CD8-positive, alpha-beta memory T cell (primary cell): Measurements from ENCODE around the gene GNAT2. TPM values are rescaled to one million over a fixed set of nuclear protein-coding genes. Genes with fewer than 3 reads are reported as not detected.

Experiments used
- CTCF ChIA-PET: fragments of 350-600 bp; sonication (Branson Sonifier 250); formaldehyde crosslinking; loops from one replicate; lab custom pipeline; 2021; ENCODE audit warnings: antibody characterized with exemption; lab: Charles Lee
- POLR2A ChIA-PET: fragments of 350-600 bp; sonication (Branson Sonifier 250); formaldehyde crosslinking; loops from one replicate; lab custom pipeline; 2021; ENCODE audit warnings: antibody characterized with exemption; lab: Charles Lee
- DNase-seq, 5 donors: peaks; one replicate each; pipeline versions ENCODE4 v3.0.0 to v3.0.0-alpha.2; 2020 to 2022; ENCODE audit warnings: mixed read lengths in 1 of 5
- H3K27ac ChIP-seq: one replicate; pipeline ENCODE4 v1.7.0; 2013; ENCODE audit warnings: low read depth, mild to moderate bottlenecking, low read length, moderate library complexity
- H3K27me3 ChIP-seq: 2 replicates; pipeline ENCODE4 v1.7.0; 2013; ENCODE audit warnings: low read length, mild to moderate bottlenecking; ENCODE audit not compliant: insufficient read depth, poor library complexity, severe bottlenecking
- H3K36me3 ChIP-seq: 2 replicates; pipeline ENCODE4 v1.7.0; 2013; ENCODE audit warnings: mild to moderate bottlenecking, low read length, moderate library complexity; ENCODE audit not compliant: insufficient read depth
- H3K4me1 ChIP-seq: 2 replicates; pipeline ENCODE4 v1.7.0; 2013; ENCODE audit warnings: mild to moderate bottlenecking, low read length, moderate library complexity; ENCODE audit not compliant: insufficient read depth
- H3K4me3 ChIP-seq: 2 replicates; pipeline ENCODE4 v1.7.0; 2013; ENCODE audit warnings: mild to moderate bottlenecking, low read length
- H3K9me3 ChIP-seq: 2 replicates; pipeline ENCODE4 v1.7.0; 2013; ENCODE audit warnings: mild to moderate bottlenecking, low read length
- H3K27ac Mint-ChIP-seq, 8 donors: one replicate each; pipeline ENCODE4 v1.8.0; 2020 to 2021; ENCODE audit warnings: mixed read lengths in 8 of 8, mild to moderate bottlenecking in 6 of 8, inconsistent platforms in 3 of 8, moderate library complexity in 3 of 8
- H3K27me3 Mint-ChIP-seq, 2 donors: one replicate each; pipeline ENCODE4 v1.8.0; 2020 to 2021; ENCODE audit warnings: mixed read lengths in 2 of 2, mild to moderate bottlenecking in 1 of 2, moderate library complexity in 1 of 2
- H3K36me3 Mint-ChIP-seq, 3 donors: one replicate each; pipeline ENCODE4 v1.8.0; 2020 to 2021; ENCODE audit warnings: mixed read lengths in 3 of 3, inconsistent platforms in 1 of 3, mild to moderate bottlenecking in 1 of 3
- H3K4me1 Mint-ChIP-seq, 3 donors: one replicate each; pipeline ENCODE4 v1.8.0; 2020 to 2021; ENCODE audit warnings: mixed read lengths in 3 of 3, inconsistent platforms in 1 of 3, mild to moderate bottlenecking in 1 of 3
- H3K4me3 Mint-ChIP-seq, 7 donors: one replicate each; pipeline ENCODE4 v1.8.0; 2020 to 2021; ENCODE audit warnings: mixed read lengths in 7 of 7, mild to moderate bottlenecking in 6 of 7, moderate library complexity in 4 of 7, inconsistent platforms in 2 of 7
- H3K9me3 Mint-ChIP-seq, 5 donors: one replicate each; pipeline ENCODE4 v1.8.0; 2020 to 2022; ENCODE audit warnings: mixed read lengths in 5 of 5, mild to moderate bottlenecking in 3 of 5, moderate library complexity in 2 of 5, inconsistent platforms in 1 of 5
- polyA plus RNA-seq: library from polyadenylated mRNA; unstranded; fragments of 300-500 nt; fragmentation: Illumina TruSeq; gene quantifications from one replicate; pipeline ENCODE4 v1.2.3, GENCODE V29; 2021
- total RNA-seq, 2 experiments: library from RNA; stranded (reverse); gene quantifications; one replicate each; pipeline ENCODE4 v1.2.3, GENCODE V29; 2021

GNAT2 gene
- total and polyA plus RNA-seq, 3 experiments from 2014 or later: 0.53 to 1.5 TPM; not detected in 1

DNA sequence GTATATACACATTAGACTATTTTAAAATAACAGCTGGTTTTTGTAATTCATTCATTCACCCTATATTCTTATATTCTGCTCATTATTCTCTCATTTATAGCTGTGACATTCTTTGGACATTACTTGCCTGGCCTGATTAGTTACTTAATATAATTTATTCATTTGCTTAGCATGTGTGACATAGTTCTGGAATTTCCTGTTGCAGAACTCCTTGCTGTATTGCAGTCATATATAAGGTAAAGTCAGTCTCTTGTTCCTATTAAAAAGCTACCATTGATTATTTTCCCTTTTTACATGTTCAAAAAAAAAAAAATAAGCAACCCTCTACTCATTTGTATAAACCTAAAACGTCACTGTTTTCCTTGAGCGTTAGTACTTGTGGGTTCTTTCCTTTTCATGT, 23.9 kb downstream of the GNAT2 start:
- no peak overlapping the region for H3K27ac ChIP-seq
- no peak overlapping the region for H3K4me3 ChIP-seq
- no peaks in the 10 kb centered on the region for H3K27me3 ChIP-seq
- H3K4me1 Mint-ChIP-seq: no peaks in the 10 kb centered on the region
- H3K9me3 Mint-ChIP-seq: no peaks in the 10 kb centered on the region
- H3K27ac Mint-ChIP-seq: no peak overlapping the region
- ChIA-PET POLR2A (interaction anchor here (0.6 kb wide), 1 partner anchor 26 kb away, joined by 3 read pairs; no protein-coding TSS in a partner anchor), CTCF (interaction anchor here (1.4 kb wide), 1 partner anchor 389 kb away, joined by 3 read pairs; the partner anchor contains the start of gene AHCYL1)
- H3K27me3 Mint-ChIP-seq: no peaks in the 10 kb centered on the region
- peaks cover 0 to 64% (median 12%) of the 10 kb centered on the region in 3 donors for H3K36me3 Mint-ChIP-seq
- H3K4me3 Mint-ChIP-seq: no peak overlapping the region
- no peaks in the 10 kb centered on the region for H3K4me1 ChIP-seq
- H3K9me3 ChIP-seq: no peaks in the 10 kb centered on the region
- peaks cover 22% of the 10 kb centered on the region for H3K36me3 ChIP-seq
- DNase-seq: no peak

DNA sequence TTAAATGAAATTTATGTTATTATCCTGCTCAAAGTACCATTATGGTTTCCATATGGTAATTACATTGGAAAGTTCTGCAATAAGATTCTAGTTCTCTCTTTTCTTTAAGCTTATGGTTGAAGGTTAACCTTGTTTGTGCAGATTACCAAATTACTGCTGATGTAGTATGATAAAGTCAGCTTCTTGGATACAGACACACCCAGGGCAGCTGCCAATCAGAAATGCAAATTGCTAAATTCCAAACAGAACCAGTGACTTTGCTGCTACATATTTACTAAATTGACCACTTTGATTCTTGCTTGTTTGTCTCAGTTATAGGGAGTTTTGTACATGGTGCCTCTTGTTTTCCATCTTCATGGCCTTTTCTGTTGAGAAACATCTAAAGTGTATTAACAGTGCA, 26.5 kb downstream of the GNAT2 start:
- peaks cover 0 to 83% (median 23%) of the 10 kb centered on the region in 3 donors for H3K36me3 Mint-ChIP-seq
- H3K4me1 ChIP-seq: no peaks in the 10 kb centered on the region
- H3K4me3 Mint-ChIP-seq: no peak overlapping the region
- H3K4me3 ChIP-seq: no peak overlapping the region
- H3K4me1 Mint-ChIP-seq: no peaks in the 10 kb centered on the region
- DNase-seq: no peak
- ChIA-PET POLR2A (no interaction called here), CTCF (no interaction called here)
- no peaks in the 10 kb centered on the region for H3K9me3 ChIP-seq
- peaks cover 31% of the 10 kb centered on the region for H3K36me3 ChIP-seq
- peak overlapping the region in 1 of 8 donors; percentile 30 for H3K27ac Mint-ChIP-seq
- H3K9me3 Mint-ChIP-seq: no peaks in the 10 kb centered on the region
- no peak overlapping the region for H3K27ac ChIP-seq
- no peaks in the 10 kb centered on the region for H3K27me3 Mint-ChIP-seq
- H3K27me3 ChIP-seq: no peaks in the 10 kb centered on the region

DNA sequence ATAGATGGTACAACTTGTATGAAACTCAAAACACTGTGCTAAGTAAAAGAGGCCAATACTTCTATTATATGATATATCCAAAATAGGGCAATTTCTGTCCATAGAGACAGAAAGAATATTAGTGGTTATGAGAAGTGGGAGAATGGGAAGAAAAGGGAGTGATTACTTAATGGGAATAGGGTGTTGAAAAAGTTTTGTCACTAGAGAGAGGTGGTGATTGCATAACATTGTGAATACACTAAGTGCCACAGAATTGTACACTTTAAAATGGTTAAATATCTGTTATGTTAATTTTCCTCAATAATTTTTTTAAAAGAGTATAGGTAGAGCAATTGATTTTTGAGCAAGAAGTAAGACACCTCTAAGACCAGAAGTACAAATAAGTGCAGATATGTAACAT, 29.7 kb downstream of the GNAT2 start:
- Histone ChIP-seq H3K36me3 (peaks cover 51% of the 10 kb centered on the region), H3K27me3 (no peaks in the 10 kb centered on the region), H3K4me1 (no peaks in the 10 kb centered on the region), H3K4me3 (no peak overlapping the region), H3K27ac (no peak overlapping the region), H3K9me3 (no peaks in the 10 kb centered on the region)
- no peak for DNase-seq
- H3K27ac Mint-ChIP-seq: peak overlapping the region in 2 of 8 donors; percentile 56 to 77
- no peaks in the 10 kb centered on the region for H3K9me3 Mint-ChIP-seq
- H3K4me1 Mint-ChIP-seq: peaks cover 0 to 5% (median 0%) of the 10 kb centered on the region in 3 donors
- H3K4me3 Mint-ChIP-seq: no peak overlapping the region
- ChIA-PET POLR2A (no interaction called here), CTCF (interaction anchor here (0.9 kb wide), 1 partner anchor 12 kb away, joined by 4 read pairs; no protein-coding TSS in a partner anchor)
- H3K27me3 Mint-ChIP-seq: no peaks in the 10 kb centered on the region
- H3K36me3 Mint-ChIP-seq: peaks cover 12 to 89% (median 33%) of the 10 kb centered on the region in 3 donors

DNA sequence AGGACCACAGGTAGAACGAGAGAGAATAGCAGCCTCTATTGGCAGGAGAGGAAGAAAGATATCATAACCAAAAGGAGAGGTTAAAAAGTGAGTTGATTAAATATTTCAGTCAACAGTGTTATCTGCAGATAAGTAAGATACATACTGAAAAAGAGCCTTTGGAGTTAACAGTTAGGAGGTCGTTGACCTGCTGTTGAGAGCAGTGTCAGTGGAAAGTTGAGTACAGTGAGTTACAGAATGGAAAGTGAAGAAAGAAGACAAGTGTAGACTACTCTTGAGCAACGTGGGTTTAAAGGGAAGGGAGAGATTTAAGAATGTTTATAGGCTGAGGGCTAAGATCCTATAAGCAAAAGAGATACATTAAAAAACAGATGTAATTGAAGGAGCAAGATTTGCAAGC, 30.2 kb downstream of the GNAT2 start:
- no peaks in the 10 kb centered on the region for H3K9me3 ChIP-seq
- H3K27ac ChIP-seq: no peak overlapping the region
- CTCF ChIA-PET: no interaction called here
- DNase-seq: no peak
- Mint-ChIP-seq H3K27ac (peak overlapping the region in 3 of 8 donors; percentile 15 to 77 (median 24)), H3K4me3 (no peak overlapping the region), H3K9me3 (no peaks in the 10 kb centered on the region), H3K36me3 (peaks cover 12 to 91% (median 36%) of the 10 kb centered on the region in 3 donors), H3K4me1 (peaks cover 0 to 8% (median 0%) of the 10 kb centered on the region in 3 donors), H3K27me3 (no peaks in the 10 kb centered on the region)
- H3K4me3 ChIP-seq: no peak overlapping the region
- peaks cover 51% of the 10 kb centered on the region for H3K36me3 ChIP-seq
- no peaks in the 10 kb centered on the region for H3K27me3 ChIP-seq
- H3K4me1 ChIP-seq: no peaks in the 10 kb centered on the region
- POLR2A ChIA-PET: no interaction called here

- no peaks in the 10 kb centered on the region for H3K27me3 ChIP-seq
- H3K36me3 ChIP-seq: peaks cover 37% of the 10 kb centered on the region
- H3K4me3 Mint-ChIP-seq: no peak overlapping the region
- no peaks in the 10 kb centered on the region for H3K4me1 ChIP-seq
- no peaks in the 10 kb centered on the region for H3K9me3 Mint-ChIP-seq
- no peaks in the 10 kb centered on the region for H3K9me3 ChIP-seq
- peak overlapping the region in 1 of 8 donors; percentile 32 for H3K27ac Mint-ChIP-seq
- peaks cover 12 to 84% (median 34%) of the 10 kb centered on the region in 3 donors for H3K36me3 Mint-ChIP-seq
- no peak overlapping the region for H3K4me3 ChIP-seq
- H3K4me1 Mint-ChIP-seq: peaks cover 0 to 8% (median 0%) of the 10 kb centered on the region in 3 donors
- no peak overlapping the region for H3K27ac ChIP-seq
- POLR2A ChIA-PET: no interaction called here
- H3K27me3 Mint-ChIP-seq: no peaks in the 10 kb centered on the region
- CTCF ChIA-PET: no interaction called here
- DNase-seq: no peak
Measured at GRCh38 chr1:109586055-109586454, 33.4 kb downstream of the GNAT2 start.

DNA sequence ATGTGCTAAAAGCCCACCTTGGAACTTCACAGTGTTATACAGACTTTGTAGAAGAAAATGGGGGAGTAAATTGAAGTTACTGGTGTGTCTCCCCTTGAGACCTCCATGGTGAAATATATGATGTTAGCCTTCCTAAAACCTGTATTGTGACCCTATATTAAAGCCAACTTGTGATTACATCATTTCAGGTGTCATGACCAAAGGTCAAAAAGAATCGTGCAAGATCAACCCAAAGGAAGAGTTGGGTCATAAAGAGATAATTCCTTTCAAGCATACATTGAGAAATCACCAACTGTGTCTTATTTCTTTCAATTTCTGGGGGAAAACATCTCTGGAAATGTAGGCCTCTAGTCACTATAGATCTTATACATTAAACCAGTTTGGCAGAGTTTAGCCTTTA, 34.6 kb downstream of the GNAT2 start:
- Mint-ChIP-seq H3K27ac (peak overlapping the region in 4 of 8 donors; percentile 6 to 62 (median 28)), H3K27me3 (no peaks in the 10 kb centered on the region), H3K36me3 (peaks cover 12 to 86% (median 37%) of the 10 kb centered on the region in 3 donors), H3K4me1 (peaks cover 0 to 8% (median 0%) of the 10 kb centered on the region in 3 donors), H3K4me3 (no peak overlapping the region), H3K9me3 (no peaks in the 10 kb centered on the region)
- no peak overlapping the region for H3K4me3 ChIP-seq
- H3K9me3 ChIP-seq: no peaks in the 10 kb centered on the region
- H3K27ac ChIP-seq: no peak overlapping the region
- ChIA-PET CTCF (no interaction called here), POLR2A (no interaction called here)
- DNase-seq: no peak
- peaks cover 45% of the 10 kb centered on the region for H3K36me3 ChIP-seq
- H3K4me1 ChIP-seq: no peaks in the 10 kb centered on the region
- no peaks in the 10 kb centered on the region for H3K27me3 ChIP-seq

DNA sequence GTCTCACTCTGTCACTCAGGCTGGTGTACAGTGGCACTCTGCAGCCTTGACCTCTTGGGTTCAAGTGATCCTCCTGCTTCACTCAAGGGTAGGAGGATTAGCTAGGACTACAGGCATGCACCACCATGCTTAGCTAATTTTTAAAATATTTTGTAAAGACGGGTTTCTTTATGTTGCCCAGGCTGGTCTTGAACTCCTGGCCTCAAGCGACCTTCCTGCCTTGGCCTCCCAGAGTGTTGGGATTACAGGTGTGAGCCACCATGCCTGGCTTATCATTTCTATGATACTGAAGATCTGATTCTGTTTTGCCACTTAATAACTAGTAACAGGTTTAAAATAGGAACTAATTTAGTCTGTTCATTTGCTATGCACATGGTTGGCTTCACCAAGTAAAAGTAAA, 37.4 kb downstream of the GNAT2 start:
- no peaks in the 10 kb centered on the region for H3K4me1 ChIP-seq
- Mint-ChIP-seq H3K27ac (peak overlapping the region in 2 of 8 donors; percentile 23 to 38), H3K9me3 (no peaks in the 10 kb centered on the region), H3K36me3 (peaks cover 17 to 81% (median 33%) of the 10 kb centered on the region in 3 donors), H3K27me3 (no peaks in the 10 kb centered on the region), H3K4me3 (no peak overlapping the region), H3K4me1 (peaks cover 0 to 8% (median 4%) of the 10 kb centered on the region in 3 donors)
- no peak overlapping the region for H3K27ac ChIP-seq
- H3K27me3 ChIP-seq: no peaks in the 10 kb centered on the region
- DNase-seq: no peak
- ChIA-PET CTCF (no interaction called here), POLR2A (no interaction called here)
- H3K4me3 ChIP-seq: no peak overlapping the region
- H3K9me3 ChIP-seq: no peaks in the 10 kb centered on the region
- H3K36me3 ChIP-seq: peaks cover 42% of the 10 kb centered on the region

GRCh38 chr1:109579491-109579890, 39.9 kb downstream of the GNAT2 start:
- Mint-ChIP-seq H3K36me3 (peaks cover 9 to 82% (median 24%) of the 10 kb centered on the region in 3 donors), H3K9me3 (no peaks in the 10 kb centered on the region), H3K4me1 (peaks cover 0 to 8% (median 5%) of the 10 kb centered on the region in 3 donors), H3K27ac (peak overlapping the region in 1 of 8 donors; percentile 30), H3K27me3 (no peaks in the 10 kb centered on the region), H3K4me3 (no peak overlapping the region)
- H3K9me3 ChIP-seq: no peaks in the 10 kb centered on the region
- H3K27me3 ChIP-seq: no peaks in the 10 kb centered on the region
- POLR2A ChIA-PET: interaction anchor here (1.6 kb wide), 1 partner anchor 30 kb away, joined by 4 read pairs; no protein-coding TSS in a partner anchor
- CTCF ChIA-PET: no interaction called here
- H3K4me1 ChIP-seq: no peaks in the 10 kb centered on the region
- H3K36me3 ChIP-seq: peaks cover 26% of the 10 kb centered on the region
- no peak overlapping the region for H3K4me3 ChIP-seq
- DNase-seq: no peak
- no peak overlapping the region for H3K27ac ChIP-seq
